ENCODE measurements around the gene ARHGAP8.

Gene ARHGAP8

GRCh38 chr22:44761025-44761424, 8.7 kb downstream of the ARHGAP8 start:
- DNase-seq (ENCODE audit: extremely low read depth, low read depth), result no peak
- no peak for TF ChIP-seq CTCF (IDR thresholded peaks at IDR 0.05; ENCODE audit: low read depth, low read length, missing control alignments)
- H3K4me3 ChIP-seq (replicated peaks; ENCODE audit: low read depth, low read length), result no peak overlapping the region

- DNase-seq (ENCODE audit: extremely low read depth, low read depth), result no peak
- TF ChIP-seq CTCF (IDR thresholded peaks at IDR 0.05; ENCODE audit: low read depth, low read length, missing control alignments), result no peak
- no peak overlapping the region for H3K4me3 ChIP-seq (replicated peaks; ENCODE audit: low read depth, low read length)
Measured at GRCh38 chr22:44764373-44764772, 12.0 kb downstream of the ARHGAP8 start.

GRCh38 chr22:44764974-44765373, 12.6 kb downstream of the ARHGAP8 start:
- H3K4me3 ChIP-seq (replicated peaks; ENCODE audit: low read depth, low read length), result no peak overlapping the region
- no peak for DNase-seq (ENCODE audit: extremely low read depth, low read depth)
- TF ChIP-seq CTCF (IDR thresholded peaks at IDR 0.05; ENCODE audit: low read depth, low read length, missing control alignments), result no peak

GRCh38 chr22:44765571-44766285, 13.4 kb downstream of the ARHGAP8 start:
- DNase-seq (ENCODE audit: extremely low read depth, low read depth), result no peak
- no peak for TF ChIP-seq CTCF (IDR thresholded peaks at IDR 0.05; ENCODE audit: low read depth, low read length, missing control alignments)

GRCh38 chr22:44773082-44773481, 20.7 kb downstream of the ARHGAP8 start:
- TF ChIP-seq CTCF (IDR thresholded peaks at IDR 0.05; ENCODE audit: low read depth, low read length, missing control alignments), result no peak
- no peak overlapping the region for H3K4me3 ChIP-seq (replicated peaks; ENCODE audit: low read depth, low read length)
- no peak for DNase-seq (ENCODE audit: extremely low read depth, low read depth)

More at GRCh38 chr22:44765571-44766285, 13.4 kb downstream of the ARHGAP8 start:
- no peak overlapping the region for H3K4me3 ChIP-seq (replicated peaks; ENCODE audit: low read depth, low read length)

- H3K4me3 ChIP-seq (replicated peaks; ENCODE audit: low read depth, low read length), result no peak overlapping the region
- no peak for TF ChIP-seq CTCF (IDR thresholded peaks at IDR 0.05; ENCODE audit: low read depth, low read length, missing control alignments)
- DNase-seq (ENCODE audit: extremely low read depth, low read depth), result no peak
Measured at GRCh38 chr22:44775862-44776261, 23.5 kb downstream of the ARHGAP8 start.

All from HFF-Myc (cell line).